Endothelial cell (in vitro differentiated cells): ENCODE results near the gene LRP1B. TPM values are rescaled to one million over a fixed set of nuclear protein-coding genes. Genes with fewer than 3 reads are reported as not detected.

ENCODE experiments used
- DNase-seq: peaks from one replicate; pipeline ENCODE4 v3.0.0; 2021; ENCODE audit warnings: low spot score
- H3K27ac Mint-ChIP-seq: one replicate; pipeline ENCODE4 v1.8.0; 2021; ENCODE audit warnings: mixed read lengths, inconsistent platforms; ENCODE audit not compliant: unreplicated experiment
- H3K27me3 Mint-ChIP-seq: one replicate; pipeline ENCODE4 v1.8.0; 2021; ENCODE audit warnings: mild to moderate bottlenecking, moderate library complexity, mixed read lengths, inconsistent platforms; ENCODE audit not compliant: unreplicated experiment
- H3K36me3 Mint-ChIP-seq: one replicate; pipeline ENCODE4 v1.8.0; 2021; ENCODE audit warnings: mild to moderate bottlenecking, low read depth, mixed read lengths, inconsistent platforms; ENCODE audit not compliant: unreplicated experiment
- H3K4me1 Mint-ChIP-seq: one replicate; pipeline ENCODE4 v1.8.0; 2021; ENCODE audit warnings: mild to moderate bottlenecking, mixed read lengths, inconsistent platforms; ENCODE audit not compliant: unreplicated experiment
- H3K4me3 Mint-ChIP-seq: one replicate; pipeline ENCODE4 v1.8.0; 2021; ENCODE audit warnings: mild to moderate bottlenecking, mixed read lengths, inconsistent platforms; ENCODE audit not compliant: unreplicated experiment
- H3K9me3 Mint-ChIP-seq: one replicate; pipeline ENCODE4 v1.8.0; 2021; ENCODE audit warnings: mixed read lengths, inconsistent platforms; ENCODE audit not compliant: unreplicated experiment
- total RNA-seq: library from RNA; stranded (reverse); fragmentation: NEBNext Ultra II Directional; extraction: Animal tissue kit (Norgen Biotek cat#: 25700); gene quantifications from one replicate; pipeline ENCODE4 v1.2.1, GENCODE V29; 2021; ENCODE audit not compliant: unreplicated experiment
- TF ChIP-seq, protein P1 (sequence below): fragments of 200-600 bp; sonication (generic); IDR thresholded peaks from one replicate; pipeline ENCODE4 v1.5.0; 2021; ENCODE audit warnings: antibody characterized with exemption; ENCODE audit not compliant: unreplicated experiment

Gene LRP1B
- total RNA-seq, 1 donor from 2014 or later = 1.4 TPM

DNA sequence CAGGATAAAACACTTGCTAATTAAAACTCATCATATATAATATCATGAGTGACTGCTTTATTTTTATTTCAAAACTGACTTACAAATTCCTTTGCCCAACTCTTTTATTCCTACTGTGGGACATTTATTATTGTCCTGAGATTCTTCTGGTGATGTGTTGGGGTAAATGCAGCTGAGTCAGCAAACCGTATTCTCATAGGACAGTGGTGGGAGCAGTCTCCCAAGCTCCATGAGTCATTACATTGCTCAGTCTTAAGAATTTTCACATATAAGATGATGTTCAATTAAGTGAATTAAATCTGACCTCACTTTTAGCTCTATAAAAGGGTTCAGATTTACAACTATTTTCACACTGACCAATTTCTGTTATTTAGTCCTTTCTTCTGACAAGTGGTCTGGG is 1530.7 kb downstream of the LRP1B start:
- Mint-ChIP-seq H3K27ac (no peak overlapping the region), H3K4me3 (no peak overlapping the region), H3K4me1 (no peaks in the 10 kb centered on the region), H3K9me3 (no peaks in the 10 kb centered on the region), H3K27me3 (no peaks in the 10 kb centered on the region), H3K36me3 (no peaks in the 10 kb centered on the region)
- no peak for DNase-seq
- TF ChIP-seq, protein P1, sequence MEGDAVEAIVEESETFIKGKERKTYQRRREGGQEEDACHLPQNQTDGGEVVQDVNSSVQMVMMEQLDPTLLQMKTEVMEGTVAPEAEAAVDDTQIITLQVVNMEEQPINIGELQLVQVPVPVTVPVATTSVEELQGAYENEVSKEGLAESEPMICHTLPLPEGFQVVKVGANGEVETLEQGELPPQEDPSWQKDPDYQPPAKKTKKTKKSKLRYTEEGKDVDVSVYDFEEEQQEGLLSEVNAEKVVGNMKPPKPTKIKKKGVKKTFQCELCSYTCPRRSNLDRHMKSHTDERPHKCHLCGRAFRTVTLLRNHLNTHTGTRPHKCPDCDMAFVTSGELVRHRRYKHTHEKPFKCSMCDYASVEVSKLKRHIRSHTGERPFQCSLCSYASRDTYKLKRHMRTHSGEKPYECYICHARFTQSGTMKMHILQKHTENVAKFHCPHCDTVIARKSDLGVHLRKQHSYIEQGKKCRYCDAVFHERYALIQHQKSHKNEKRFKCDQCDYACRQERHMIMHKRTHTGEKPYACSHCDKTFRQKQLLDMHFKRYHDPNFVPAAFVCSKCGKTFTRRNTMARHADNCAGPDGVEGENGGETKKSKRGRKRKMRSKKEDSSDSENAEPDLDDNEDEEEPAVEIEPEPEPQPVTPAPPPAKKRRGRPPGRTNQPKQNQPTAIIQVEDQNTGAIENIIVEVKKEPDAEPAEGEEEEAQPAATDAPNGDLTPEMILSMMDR = no peak

DNA sequence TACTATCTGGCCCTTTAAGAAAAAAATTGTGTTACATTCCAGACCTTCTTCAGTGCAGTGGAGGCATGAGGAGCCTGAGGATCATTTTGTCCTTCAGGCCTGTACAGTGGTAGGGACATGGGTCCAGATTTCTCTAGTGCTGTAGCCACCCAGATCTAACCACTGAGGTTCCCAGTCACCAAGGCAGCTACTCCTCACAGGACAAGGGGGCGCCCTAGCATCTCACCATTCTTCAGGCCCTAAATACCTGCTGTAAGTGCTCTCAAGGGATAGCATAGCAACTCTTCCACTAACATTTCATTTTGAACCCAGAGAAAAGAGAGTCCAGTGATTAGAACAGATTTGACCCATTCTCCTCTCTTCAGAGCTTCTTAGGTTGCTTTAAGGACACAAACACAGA is 1533.0 kb downstream of the LRP1B start:
- DNase-seq = no peak
- Mint-ChIP-seq H3K4me3 (no peak overlapping the region), H3K4me1 (no peaks in the 10 kb centered on the region), H3K9me3 (no peaks in the 10 kb centered on the region), H3K36me3 (no peaks in the 10 kb centered on the region), H3K27ac (no peak overlapping the region), H3K27me3 (no peaks in the 10 kb centered on the region)
- TF ChIP-seq, protein P1 = no peak

DNA sequence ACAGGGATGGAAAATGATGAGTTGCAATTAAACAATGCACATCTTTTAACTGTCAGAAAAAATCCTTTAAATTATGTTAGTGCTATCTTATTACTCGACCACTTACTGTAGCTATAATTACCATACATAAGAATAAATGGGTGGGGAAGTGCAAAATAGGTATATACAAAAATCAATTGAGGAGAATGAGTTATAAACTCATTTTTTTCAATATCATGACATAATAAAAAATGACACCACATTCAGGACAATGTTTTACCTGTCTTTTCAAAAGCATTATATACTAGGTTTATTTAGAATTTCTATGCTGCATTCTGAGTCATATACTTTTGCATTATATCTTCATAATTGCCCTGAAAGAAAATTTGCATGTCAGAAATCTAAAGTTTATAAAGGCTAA is 1533.6 kb downstream of the LRP1B start:
- Mint-ChIP-seq H3K9me3 (no peaks in the 10 kb centered on the region), H3K27me3 (no peaks in the 10 kb centered on the region), H3K27ac (no peak overlapping the region)

DNA sequence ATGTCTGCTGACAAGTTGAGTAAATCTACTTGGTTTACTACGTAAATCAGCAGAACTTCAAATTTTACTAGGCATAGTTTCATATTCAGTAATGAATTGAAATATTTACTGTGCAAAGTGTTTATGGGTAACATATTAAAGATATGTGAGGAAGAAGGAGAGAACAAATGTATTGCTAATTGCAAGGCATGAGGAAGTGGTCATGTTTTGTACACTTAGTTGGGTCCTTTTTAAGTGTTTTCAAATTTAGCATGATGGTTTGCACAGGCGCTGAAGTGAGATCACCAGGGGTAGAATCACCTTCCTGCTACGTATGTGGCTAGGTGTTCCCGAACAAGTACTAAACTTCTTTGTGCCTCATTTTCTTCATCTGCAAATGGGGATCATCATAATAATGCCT is 1534.4 kb downstream of the LRP1B start:
- H3K9me3 Mint-ChIP-seq = no peaks in the 10 kb centered on the region
- no peaks in the 10 kb centered on the region for H3K4me1 Mint-ChIP-seq
- H3K4me3 Mint-ChIP-seq = no peak overlapping the region
- no peaks in the 10 kb centered on the region for H3K27me3 Mint-ChIP-seq
- no peak for DNase-seq
- no peaks in the 10 kb centered on the region for H3K36me3 Mint-ChIP-seq
- TF ChIP-seq, protein P1 = no peak
- no peak overlapping the region for H3K27ac Mint-ChIP-seq

More for the DNA sequence above, 1533.6 kb downstream of the LRP1B start:
- Mint-ChIP-seq H3K4me1 (no peaks in the 10 kb centered on the region), H3K4me3 (no peak overlapping the region), H3K36me3 (no peaks in the 10 kb centered on the region)
- TF ChIP-seq, protein P1 = no peak
- no peak for DNase-seq

DNA sequence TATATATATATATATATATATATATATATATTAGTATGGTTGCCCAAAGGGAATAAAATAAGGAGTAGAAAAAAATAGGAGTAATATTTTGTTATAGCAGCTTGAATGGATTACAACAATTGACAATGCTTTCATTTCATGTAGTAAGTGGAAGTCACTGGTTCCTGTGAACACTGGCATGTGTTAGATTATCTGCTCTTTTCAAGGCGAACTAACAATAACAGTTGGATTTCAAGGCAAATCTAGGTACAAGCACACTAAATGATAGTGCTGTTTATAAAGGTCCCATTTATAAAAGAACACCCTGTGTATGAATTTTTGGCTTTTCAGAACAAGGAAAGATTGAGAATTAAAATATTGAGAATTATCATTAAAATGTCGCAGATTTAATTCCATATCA is 1535.7 kb downstream of the LRP1B start:
- H3K27ac Mint-ChIP-seq = no peak overlapping the region
- H3K4me1 Mint-ChIP-seq = no peaks in the 10 kb centered on the region
- H3K36me3 Mint-ChIP-seq = no peaks in the 10 kb centered on the region
- H3K9me3 Mint-ChIP-seq = no peaks in the 10 kb centered on the region
- DNase-seq = no peak
- no peak overlapping the region for H3K4me3 Mint-ChIP-seq
- TF ChIP-seq, protein P1 = no peak
- no peaks in the 10 kb centered on the region for H3K27me3 Mint-ChIP-seq
